ENCODE results near the gene EVC.

The EVC gene

DNA sequence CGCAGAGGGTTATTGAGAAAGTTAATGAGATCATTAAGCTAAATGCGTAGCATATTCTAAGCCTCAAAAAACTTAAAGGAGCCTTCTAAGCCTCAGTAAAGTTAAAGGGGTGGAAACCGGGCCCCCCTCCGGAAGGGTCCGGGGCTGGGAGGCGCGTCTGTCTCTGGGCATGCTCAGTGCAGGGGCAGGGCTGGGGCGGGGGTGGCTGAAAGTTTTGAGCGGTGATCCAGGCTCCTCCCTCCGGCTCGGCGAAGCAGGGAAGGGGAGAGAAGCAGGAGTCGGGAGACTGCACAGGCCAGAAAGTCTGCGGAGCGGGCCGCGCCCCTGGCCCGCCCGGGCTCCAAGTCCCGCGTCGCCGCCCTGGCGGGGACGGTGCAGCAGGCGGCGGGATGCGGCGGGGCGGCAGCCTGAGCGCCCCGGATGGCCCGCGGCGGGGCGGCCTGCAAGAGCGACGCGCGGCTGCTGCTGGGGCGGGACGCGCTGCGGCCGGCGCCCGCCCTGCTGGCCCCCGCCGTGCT lies at the start of gene EVC:
EVC (plus strand) TSS at position 241 of the 518 bp plus-strand sequence; CDS start at position 421, 180 bp downstream.
- no peak for DNase-seq (ENCODE audit: low read depth)

DNA sequence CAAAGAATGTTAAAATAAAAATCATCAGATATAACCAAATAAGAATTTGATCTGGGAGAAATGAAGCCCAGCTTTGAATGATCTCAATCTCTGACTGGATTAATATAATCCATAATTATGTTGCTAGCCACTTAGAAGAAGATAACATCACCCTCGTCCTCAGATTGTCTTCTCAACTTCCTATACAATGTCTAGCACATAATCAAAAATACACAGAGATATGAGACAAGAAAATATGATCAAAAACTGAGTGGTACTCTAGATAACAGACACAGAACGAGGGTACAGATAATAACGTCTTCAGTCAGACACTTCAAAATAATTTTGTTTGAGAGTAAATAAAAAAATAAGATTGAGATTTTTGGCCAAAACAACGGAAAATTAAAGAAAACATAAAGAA lies 49.8 kb upstream of the EVC start:
- no peak for DNase-seq (ENCODE audit: low read depth)

DNA sequence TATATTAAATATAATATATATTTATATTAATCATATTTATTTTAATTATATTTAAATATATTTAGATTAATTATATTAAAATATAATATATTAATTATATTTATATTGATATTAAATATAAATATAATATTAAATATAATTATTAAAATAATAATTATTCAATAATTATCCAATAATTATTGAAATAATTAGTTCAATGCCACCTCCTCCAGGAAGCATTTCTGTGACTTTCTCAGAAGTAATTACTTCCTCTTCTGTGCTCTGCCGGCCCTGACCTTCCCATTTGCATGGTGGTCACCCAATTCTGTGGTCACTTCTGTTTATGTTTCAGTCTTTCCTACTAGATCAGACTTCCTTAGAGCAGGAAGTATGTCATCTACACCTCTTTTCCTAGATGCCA lies 48.4 kb upstream of the EVC start:
- no peak for DNase-seq (ENCODE audit: low read depth)

DNA sequence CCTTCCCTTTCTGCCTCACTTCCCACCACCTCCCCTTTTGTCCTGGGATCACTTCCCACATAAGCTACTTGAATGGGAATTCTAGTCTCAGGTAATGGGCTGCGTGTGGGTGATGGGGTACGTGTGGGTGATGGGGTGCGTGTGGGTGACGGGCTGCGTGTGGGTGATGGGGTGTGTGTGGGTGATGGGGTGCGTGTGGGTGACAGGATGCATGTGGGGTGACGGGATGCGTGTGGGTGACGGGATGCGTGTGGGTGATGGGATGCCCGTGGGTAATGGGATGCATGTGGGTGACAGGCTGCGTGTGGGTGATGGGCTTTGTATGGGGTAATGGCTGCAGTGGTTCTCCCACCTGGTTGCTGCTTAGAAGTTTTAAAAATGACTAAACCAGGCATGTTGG lies 46.2 kb upstream of the EVC start:
- DNase-seq (ENCODE audit: low read depth), result no peak

DNA sequence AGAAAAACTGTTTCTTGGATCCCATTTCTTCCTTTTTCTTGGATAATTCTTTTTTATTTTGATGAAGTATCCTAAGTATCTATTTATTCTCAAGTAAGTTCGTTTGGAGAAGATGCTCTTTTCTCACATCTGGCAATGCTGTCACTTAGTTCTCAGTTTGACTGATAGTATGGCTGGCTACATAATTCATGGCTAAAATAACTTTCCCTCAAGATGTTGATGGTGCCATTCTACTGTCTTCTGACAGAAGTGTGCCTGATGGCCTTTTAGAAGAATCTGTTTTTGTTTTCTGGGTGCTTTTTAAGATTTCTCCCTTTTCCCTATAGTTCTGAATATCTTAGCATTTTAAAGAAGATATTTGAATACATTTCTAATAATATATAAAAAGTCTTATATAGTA lies 44.3 kb upstream of the EVC start:
- no peak for DNase-seq (ENCODE audit: low read depth)

DNA sequence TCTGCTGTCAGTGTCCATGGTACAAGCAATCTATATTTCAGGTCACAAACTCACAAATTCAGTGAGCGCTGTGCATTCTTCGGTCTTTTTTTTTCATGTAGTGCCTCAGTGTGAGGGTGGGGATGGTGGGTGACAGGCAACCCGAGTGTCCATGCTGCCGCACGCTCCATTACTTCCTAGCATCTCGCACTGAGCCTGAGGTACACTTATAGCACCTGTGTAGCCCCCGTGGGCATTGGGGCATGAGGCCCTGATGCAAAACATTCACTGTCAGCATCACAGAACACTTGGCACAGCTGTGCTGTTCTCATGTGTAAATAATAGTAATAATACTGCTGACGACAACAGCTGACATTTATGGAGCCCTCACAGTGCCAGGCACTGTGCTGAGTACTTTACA lies 34.2 kb upstream of the EVC start:
- DNase-seq (ENCODE audit: low read depth), result no peak

DNA sequence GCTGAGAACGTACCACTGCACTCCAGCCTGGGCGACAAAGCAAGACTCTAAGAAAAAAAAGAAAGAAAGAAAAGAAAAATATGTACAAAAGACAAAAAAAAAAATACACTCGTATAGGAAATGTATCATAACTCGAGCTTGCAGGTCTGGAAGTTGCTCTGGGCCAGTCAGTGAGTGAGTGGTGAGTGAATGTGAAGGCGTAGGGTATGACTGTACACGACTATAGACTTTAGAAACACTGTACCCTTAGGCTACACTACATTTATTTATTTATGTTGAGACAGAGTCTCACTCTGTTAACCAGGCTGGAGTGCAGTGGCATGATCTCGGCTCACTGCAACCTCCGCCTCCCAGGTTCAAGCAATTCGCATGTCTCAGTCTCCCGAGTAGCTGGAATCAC lies 32.0 kb upstream of the EVC start:
- no peak for DNase-seq (ENCODE audit: low read depth)

DNA sequence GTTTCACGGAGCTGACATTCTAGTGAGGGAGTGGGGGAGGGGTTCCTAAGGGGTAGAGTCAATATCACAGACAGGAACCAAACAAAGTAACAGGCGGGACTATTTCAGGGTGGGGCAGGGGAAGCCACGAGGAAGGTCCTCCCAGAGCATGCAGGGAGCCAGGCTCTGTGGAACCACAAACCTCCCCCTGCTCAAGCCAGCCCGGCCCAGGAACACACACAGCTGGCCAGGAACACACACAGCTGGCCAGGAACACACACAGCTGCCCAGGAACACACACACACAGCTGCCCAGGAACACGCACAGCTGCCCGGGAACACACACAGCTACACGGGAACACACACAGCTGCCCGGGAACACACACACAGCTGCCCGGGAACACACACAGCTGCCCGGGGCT lies 27.4 kb upstream of the EVC start:
- no peak for DNase-seq (ENCODE audit: low read depth)

DNA sequence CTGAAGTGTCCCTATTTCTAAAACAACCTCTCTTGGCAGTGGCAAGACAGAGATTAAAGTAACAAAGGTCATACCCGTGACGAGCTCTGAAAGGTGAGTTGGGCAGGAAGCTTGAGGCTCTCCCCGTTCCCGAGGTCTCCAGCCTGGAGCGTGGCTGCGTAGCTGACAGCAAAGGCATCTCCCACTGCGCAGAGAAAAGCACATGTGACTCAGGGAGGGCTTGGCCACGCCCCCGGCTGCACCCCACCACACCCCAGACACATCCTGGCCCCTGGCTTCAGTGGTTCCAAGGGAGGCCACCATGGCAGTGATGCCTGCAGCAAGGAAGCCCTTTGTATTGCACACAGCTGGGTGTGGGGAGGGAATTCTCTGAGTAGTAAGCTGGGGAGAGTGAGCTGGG lies 25.7 kb upstream of the EVC start:
- no peak for DNase-seq (ENCODE audit: low read depth)

DNA sequence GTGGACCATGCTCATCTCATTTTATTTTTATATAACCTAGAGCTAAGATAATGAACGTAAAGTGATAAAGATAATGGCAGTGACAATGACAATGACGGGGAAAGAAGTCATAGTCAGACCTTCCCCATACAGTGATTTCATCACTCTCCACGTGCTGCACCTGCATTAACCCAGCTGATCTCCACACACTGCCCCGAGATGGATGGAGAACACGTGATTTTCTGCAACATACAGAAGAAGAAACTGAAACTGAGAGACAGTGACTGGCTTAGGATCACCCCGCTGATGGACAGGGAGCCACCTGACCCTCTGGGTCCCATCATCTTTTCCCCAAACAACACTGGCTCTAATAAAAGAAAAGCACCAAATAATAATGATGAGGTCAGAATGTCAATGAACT lies 24.7 kb upstream of the EVC start:
- no peak for DNase-seq (ENCODE audit: low read depth)

DNA sequence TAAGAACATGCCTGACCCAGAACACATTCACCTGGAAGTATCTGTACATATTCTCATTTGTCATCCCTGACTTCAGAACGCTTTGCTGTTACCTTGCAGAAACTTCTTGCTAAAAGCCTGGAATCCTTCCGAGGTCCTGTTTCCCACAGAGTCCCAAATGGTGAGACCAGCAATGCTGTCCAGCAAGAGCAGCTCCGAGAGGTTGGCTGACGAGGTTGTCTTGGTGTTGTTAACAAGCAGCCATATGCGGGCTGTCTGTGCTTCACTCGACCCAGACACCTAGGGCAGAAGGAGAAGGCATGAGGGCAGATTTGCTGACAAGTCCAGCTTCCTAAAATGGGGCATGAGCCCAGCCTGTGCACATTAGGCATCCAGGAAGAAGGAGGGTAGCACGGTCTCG lies 21.9 kb upstream of the EVC start:
- no peak for DNase-seq (ENCODE audit: low read depth)

DNA sequence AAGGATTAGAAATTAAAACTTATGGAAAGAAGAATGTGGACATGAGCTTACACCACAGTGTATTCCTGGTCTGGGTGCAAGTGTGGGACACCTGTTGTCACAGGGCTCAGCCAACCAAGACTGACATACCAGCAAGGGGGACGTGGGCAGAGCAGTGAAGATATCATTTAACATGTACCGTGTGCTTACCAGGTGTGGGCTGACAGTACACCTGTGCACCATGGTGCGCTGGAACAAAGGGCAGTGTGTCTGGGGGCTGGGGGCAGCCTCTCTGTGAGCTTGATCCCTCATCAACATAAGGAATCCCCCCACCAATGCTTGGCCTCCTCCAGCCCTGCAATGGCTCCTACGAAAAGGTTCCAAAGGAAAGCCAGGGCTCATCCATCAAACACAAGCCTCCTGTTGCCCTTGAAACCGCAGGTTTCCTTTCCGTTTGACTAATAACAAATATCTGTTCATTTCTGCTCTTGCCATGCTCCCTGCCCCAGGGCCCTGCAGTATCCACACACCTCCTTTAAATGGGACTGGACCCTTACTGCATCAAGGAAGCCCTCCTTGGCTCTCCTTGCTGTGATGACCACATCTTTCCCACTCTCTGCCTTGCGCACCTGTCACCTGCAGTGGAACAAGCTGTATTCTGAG lies 19.4 kb upstream of the EVC start:
- DNase-seq (ENCODE audit: low read depth), result no peak

DNA sequence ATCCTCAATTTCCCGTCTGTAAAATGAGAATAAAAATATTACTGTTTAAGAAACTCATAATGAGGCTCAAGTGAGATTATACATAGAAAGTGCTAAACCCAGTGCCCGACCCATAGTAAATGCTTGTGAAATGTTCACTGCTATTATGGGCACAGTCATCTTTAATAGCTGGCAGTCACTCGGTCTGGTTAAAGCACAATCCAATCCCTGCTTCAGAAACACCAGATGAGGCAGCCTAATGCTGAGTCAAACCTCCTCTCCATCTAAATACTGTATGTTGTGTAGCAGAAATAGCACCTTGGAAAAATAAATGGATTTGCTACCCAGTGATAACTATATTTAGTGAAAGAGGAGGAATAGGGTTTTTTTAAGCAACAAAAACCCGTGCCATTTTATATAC lies 17.1 kb upstream of the EVC start:
- DNase-seq (ENCODE audit: low read depth), result no peak

DNA sequence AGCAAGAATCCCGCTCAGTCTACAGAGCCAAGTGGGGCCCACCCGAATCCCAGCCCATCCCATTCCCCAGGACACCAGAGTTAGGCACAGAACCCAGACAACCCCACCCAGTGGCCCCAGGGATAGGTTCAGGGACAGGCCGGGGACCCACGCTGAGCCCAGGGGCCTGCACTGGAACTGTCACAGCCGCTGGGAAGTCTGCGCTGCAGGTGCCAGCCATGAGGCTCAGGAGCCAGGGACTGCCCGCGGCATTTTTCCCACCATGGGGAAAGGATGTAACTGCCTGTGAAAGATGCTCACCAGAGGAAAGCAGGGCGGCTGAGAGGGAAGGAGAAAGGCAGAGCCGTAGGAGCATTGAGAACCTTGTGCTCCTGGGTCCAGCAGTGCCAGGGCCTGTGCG lies 14.7 kb upstream of the EVC start:
- no peak for DNase-seq (ENCODE audit: low read depth)

DNA sequence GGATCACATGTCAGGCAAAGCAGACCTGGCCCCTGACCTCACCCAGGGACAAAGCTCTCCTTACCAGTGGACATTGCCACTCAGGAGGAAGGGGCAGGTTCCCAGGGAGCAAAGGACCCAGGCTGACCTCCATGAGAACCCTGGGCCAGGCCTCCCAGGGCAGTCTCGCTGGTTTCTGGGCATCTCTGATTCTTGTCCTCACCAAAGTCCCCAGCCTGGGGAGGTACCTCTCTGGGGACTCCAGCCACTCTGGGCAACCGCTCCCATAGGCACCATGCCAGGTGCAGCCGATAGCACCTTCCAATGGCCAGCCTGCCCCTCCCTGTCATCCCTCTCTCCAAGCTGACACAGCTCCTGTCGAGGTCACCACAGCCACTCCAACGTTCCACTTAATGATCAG lies 10.5 kb upstream of the EVC start:
- no peak for DNase-seq (ENCODE audit: low read depth)

DNA sequence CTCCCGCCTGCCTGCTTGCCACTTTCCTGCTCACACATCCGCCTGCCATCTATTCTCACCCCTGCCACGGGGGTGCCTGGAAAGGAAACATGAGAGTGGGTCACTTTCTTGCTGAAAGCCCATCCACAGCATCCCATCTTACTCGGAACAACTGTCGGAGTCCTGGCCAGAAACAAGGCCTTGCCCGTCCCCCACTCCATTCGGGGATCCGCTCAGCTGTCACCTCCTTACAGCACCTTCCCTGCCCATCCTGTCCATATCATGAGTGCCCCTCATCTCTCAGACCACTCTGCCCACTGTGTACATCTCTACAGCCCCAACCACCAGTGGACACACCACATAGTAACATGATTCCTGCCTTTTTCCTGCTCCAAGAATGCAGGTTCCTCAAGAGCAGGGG lies 9.0 kb upstream of the EVC start:
- no peak for DNase-seq (ENCODE audit: low read depth)

DNA sequence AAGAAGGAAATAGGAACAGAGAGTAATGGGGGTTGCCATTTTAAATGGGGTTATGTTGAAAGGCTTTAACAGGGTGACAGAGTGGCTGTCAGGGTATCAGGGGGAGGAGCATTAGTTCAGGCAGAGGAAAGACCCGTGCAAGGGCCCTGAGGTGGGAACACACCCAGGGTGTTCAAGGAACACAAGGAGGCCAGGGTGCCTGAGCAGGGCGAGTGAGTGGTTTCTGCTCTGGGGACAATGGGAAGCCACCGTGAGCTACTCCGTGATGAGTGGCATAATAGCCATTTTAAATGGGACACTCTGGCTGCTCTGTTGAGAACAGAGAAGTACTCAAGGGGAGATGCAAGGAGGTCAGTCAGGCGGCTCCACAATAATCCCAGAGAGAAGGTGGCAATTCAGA lies 7.2 kb upstream of the EVC start:
- DNase-seq (ENCODE audit: low read depth), result no peak

DNA sequence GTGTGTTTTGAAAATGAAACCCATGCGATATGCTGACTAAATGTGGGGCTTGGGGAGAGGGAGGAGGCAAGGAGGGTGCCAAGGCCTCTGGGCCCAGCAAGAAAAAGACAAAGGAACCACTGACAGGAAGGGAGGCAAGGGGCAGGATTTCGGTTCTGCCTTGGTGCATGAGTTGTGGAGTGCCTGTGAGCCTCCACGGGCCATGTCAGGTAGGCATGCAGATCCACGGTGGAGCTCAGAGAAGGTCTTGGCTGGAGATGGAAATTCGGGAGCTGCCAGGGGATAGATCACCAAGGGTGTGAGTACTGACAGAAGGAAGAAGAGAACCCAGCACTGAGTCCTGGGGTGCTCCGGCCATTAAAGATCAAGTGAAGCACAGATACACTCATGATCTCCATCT lies 6.7 kb upstream of the EVC start:
- DNase-seq (ENCODE audit: low read depth), result no peak

DNA sequence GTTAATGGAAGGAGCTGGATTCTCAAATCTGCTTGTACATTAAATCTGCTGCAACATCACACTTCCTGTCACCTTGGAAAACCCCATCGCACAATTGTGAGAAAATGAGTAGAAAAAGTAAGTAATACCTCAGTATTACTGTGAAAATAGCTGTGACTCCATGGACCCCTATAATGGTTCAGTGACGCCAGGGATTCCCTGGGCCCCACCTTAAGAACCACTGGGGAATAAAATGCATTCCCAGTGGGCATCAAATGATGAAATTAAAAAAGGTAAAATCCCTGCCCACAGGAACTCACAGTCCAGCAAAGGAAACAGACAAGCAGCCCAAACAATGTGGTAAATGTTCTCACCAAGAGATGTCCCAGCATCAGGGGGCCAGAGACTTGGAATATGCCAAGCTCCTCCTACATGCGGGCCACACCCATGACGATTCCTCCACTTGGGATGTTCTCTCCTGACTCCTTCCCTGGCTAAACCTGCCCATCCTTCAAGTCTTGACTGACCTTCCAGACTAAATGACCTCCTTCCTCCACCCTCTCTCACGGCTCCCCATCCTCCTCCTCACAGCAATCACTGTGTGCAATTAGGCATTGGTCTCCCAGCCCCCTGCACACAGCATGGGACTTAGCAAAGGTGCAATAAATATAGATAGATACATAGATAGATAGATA lies 5.2 kb upstream of the EVC start:
- no peak for DNase-seq (ENCODE audit: low read depth)

DNA sequence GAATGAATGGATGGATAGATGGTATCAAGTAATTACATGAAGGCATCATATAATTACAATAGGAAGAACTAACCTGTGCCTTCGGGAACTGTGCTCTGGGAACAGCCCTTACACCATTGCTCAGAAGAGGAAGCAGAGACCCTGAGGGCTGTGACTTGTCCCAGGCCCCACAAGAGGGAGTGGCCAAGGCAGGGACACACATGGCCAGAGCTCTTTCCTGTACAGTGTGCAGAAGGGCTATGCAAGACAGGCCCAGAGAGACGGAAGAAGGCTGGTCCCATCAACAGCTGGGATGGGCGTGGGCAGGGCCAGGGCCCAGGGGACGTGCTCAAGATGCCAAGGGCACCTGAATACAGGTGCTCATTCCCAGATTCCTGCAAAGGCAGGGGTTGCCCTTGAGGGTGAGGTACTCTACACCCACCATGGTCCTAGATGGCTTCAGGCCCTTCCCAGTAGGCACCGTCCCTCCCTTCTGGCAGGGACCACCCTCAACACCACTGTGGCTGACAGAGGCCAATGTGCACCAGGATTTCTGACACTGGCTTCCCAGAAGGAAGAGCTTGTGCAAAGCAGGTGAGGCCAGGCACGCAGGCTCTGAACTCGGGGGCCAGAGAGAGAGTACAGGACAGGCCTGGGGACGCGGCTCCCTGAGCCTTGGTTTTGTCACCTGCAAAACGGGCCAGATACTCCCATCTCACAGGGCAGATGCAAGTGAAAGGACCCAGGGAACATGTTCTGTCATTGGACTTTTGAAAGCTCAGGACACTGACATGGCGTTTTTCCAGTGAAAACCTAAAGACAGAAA lies 4.3 kb upstream of the EVC start:
- no peak for DNase-seq (ENCODE audit: low read depth)

DNA sequence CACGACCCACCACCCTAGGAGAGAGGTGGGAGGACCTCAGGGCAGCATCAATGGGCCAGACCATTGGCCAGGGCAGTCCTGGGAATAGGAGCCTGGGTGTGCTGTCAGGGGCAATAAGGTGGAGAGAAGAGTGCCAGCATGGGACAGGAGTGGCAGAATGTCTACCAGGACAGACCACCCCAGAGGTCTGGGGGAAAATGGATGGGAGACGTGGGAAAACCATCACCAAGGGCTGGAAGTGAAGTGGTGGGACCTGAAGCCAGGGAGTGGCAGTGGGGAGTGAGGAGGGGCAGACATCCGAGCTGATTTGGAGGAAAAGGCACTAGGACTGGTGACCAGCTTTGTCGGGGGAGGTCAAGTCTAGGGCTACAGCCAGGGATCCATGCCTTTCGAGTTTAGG lies 3.6 kb upstream of the EVC start:
- DNase-seq (ENCODE audit: low read depth), result no peak

DNA sequence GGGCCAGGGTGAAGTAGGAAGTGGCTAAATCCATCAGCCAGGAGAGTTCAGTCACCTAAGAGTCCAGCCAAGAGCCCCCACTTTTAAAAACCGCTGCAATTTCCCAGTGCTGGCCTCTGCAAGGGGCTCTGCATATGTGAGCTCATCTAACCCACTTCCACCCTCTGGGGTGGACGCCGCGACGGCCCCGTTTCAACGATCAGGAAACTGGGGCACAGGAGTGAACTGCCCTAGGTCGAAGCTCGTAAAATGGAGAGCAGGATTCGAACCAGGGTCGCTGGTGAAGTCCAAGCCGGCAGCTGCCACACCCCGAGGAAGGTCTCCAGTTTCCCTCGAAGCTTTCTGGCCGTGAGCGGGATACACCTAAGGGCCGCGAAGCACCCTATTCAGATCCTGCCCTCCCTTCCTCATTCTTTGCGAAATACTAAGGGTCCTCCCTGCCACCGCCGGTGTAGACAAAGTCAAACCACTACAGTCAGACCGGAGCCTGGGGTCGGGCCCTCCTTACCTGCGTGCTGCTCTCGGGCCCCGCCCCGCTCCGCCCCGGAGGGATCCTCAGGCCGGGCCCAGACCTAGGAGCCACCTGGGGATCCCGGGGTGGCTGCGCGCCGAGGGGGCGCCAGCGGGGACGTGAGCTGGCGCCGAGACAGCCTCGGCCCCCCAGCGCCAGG lies 3.1 kb upstream of the EVC start:
- DNase-seq (ENCODE audit: low read depth), result no peak

Measured in stimulated activated CD8-positive, alpha-beta memory T cell treated with anti-CD3 and anti-CD28 coated beads, Interleukin-4, amount 100 ng/mL, for 24 hours (primary cell).